Esophagus (tissue), 2 donors: Measurements from ENCODE around the gene NLE1. TPM values are rescaled to one million over a fixed set of nuclear protein-coding genes. Genes with fewer than 3 reads are reported as not detected.
A peak's percentile ranks its signal among the peaks of the same experiment; 100 is the strongest.

Experiments used
- H3K27ac ChIP-seq, 2 donors: one replicate each; pipeline ENCODE4 v1.5.1; 2013; ENCODE audit warnings: low read depth in 2 of 2, mild to moderate bottlenecking in 2 of 2, inconsistent platforms in 1 of 2, low read length in 1 of 2, moderate library complexity in 1 of 2
- H3K27me3 ChIP-seq, 2 donors: one replicate each; pipeline ENCODE4 v1.6.1; 2013; ENCODE audit warnings: low read length in 2 of 2, control low read depth in 1 of 2, mild to moderate bottlenecking in 1 of 2; ENCODE audit not compliant: insufficient read depth in 2 of 2, control insufficient read depth in 1 of 2
- H3K36me3 ChIP-seq, 2 donors: one replicate each; pipeline ENCODE4 v1.6.1; 2013; ENCODE audit warnings: low read length in 1 of 2; ENCODE audit not compliant: control insufficient read depth in 2 of 2, insufficient read depth in 2 of 2
- H3K4me1 ChIP-seq, 2 donors: one replicate each; pipeline ENCODE4 v1.6.1; 2013; ENCODE audit warnings: low read length in 1 of 2; ENCODE audit not compliant: control insufficient read depth in 2 of 2, insufficient read depth in 2 of 2
- H3K4me3 ChIP-seq, 2 donors: one replicate each; pipeline ENCODE4 v1.5.1; 2013; ENCODE audit warnings: low read length in 2 of 2, mild to moderate bottlenecking in 2 of 2, low read depth in 1 of 2, moderate library complexity in 1 of 2
- H3K9me3 ChIP-seq, 2 donors: one replicate each; pipeline ENCODE4 v1.6.1; 2013; ENCODE audit warnings: mild to moderate bottlenecking in 2 of 2, low read depth in 1 of 2, low read length in 1 of 2, moderate library complexity in 1 of 2; ENCODE audit not compliant: control insufficient read depth in 2 of 2, insufficient read depth in 1 of 2
- WGBS, 2 donors: extraction: QIAGEN DNeasy Blood & Tissue Kit; methylation state at CpG; one replicate each; pipeline ENCODE4 v1.1.7; 2013; 5-methylcytosine and 5-hydroxymethylcytosine counted together
- polyA plus RNA-seq, 2 donors: library from polyadenylated mRNA; stranded (reverse); fragments of 200-250 nt; gene quantifications; one replicate each; pipeline ENCODE4 v1.2.3, GENCODE V29; 2013
- donor health status: healthy with polysubstance abuse.
- donor health status: Bipolar disorder and iron deficiency.

Gene NLE1
- polyA plus RNA-seq, 2 donors: 3.8 to 8.7 TPM

- H3K36me3 ChIP-seq: peaks cover 19 to 50% of the 10 kb centered on the region in 2 donors
Observed at GRCh38 chr17:35132816-35133550, 9.1 kb downstream of the NLE1 start.

GRCh38 chr17:35132099-35132498 lies 10.0 kb downstream of the NLE1 start:
- no peak overlapping the region for H3K27ac ChIP-seq
- no peak overlapping the region for H3K4me3 ChIP-seq
- H3K27me3 ChIP-seq: no peaks in the 10 kb centered on the region
- H3K9me3 ChIP-seq: no peaks in the 10 kb centered on the region
- H3K4me1 ChIP-seq: peaks cover 0 to 1% of the 10 kb centered on the region in 2 donors
- H3K36me3 ChIP-seq: peaks cover 16 to 46% of the 10 kb centered on the region in 2 donors
- 69 to 78% methylated on average over 10 of the region's 10 CpGs for WGBS, 2 donors

More at GRCh38 chr17:35132816-35133550, 9.1 kb downstream of the NLE1 start:
- 93% methylated on average over 22 of the region's 22 CpGs for WGBS, 2 donors
- Histone ChIP-seq H3K4me3 (no peak overlapping the region), H3K4me1 (no peaks in the 10 kb centered on the region), H3K27me3 (no peaks in the 10 kb centered on the region), H3K9me3 (no peaks in the 10 kb centered on the region), H3K27ac (no peak overlapping the region)

GRCh38 chr17:35130392-35130791 lies 11.7 kb downstream of the NLE1 start:
- Histone ChIP-seq H3K27ac (no peak overlapping the region), H3K4me3 (no peak overlapping the region), H3K4me1 (peaks cover 0 to 2% of the 10 kb centered on the region in 2 donors), H3K36me3 (peaks cover 7 to 34% of the 10 kb centered on the region in 2 donors), H3K9me3 (no peaks in the 10 kb centered on the region), H3K27me3 (no peaks in the 10 kb centered on the region)
- WGBS, 2 donors: 95 to 100% methylated on average over 3 of the region's 3 CpGs

GRCh38 chr17:35129973-35130351 lies 12.1 kb downstream of the NLE1 start:
- Histone ChIP-seq H3K27me3 (no peaks in the 10 kb centered on the region), H3K4me1 (peaks cover 0 to 2% of the 10 kb centered on the region in 2 donors), H3K27ac (no peak overlapping the region), H3K9me3 (no peaks in the 10 kb centered on the region), H3K36me3 (peaks cover 7 to 30% of the 10 kb centered on the region in 2 donors), H3K4me3 (no peak overlapping the region)
- WGBS, 2 donors: 87 to 93% methylated on average over 5 of the region's 5 CpGs

GRCh38 chr17:35129154-35129972 lies 12.7 kb downstream of the NLE1 start:
- Histone ChIP-seq H3K27ac (no peak overlapping the region), H3K4me1 (peaks cover 0 to 2% of the 10 kb centered on the region in 2 donors), H3K36me3 (peaks cover 7 to 30% of the 10 kb centered on the region in 2 donors), H3K4me3 (no peak overlapping the region), H3K27me3 (no peaks in the 10 kb centered on the region), H3K9me3 (no peaks in the 10 kb centered on the region)
- 76 to 78% methylated on average over 11 of the region's 11 CpGs for WGBS, 2 donors

- Histone ChIP-seq H3K27ac (no peak overlapping the region), H3K4me1 (peaks cover 0 to 2% of the 10 kb centered on the region in 2 donors), H3K4me3 (no peak overlapping the region), H3K27me3 (no peaks in the 10 kb centered on the region), H3K9me3 (no peaks in the 10 kb centered on the region), H3K36me3 (peaks cover 4 to 17% of the 10 kb centered on the region in 2 donors)
- WGBS, 2 donors: 75 to 86% methylated on average over 11 of the region's 11 CpGs
Observed at GRCh38 chr17:35127751-35128514, 14.2 kb downstream of the NLE1 start.

GRCh38 chr17:35121315-35121714 lies 20.8 kb downstream of the NLE1 start, which contains the start of gene FNDC8:
FNDC8 (plus strand) TSS chr17:35121615; CDS start chr17:35121694, 79 bp downstream.
- Histone ChIP-seq H3K27ac (no peak within 1 kb of the TSS), H3K4me1 (peaks cover 3% of the 10 kb centered on the region in 2 donors), H3K9me3 (no peaks in the 10 kb centered on the region), H3K4me3 (no peak within 1 kb of the TSS), H3K36me3 (no peaks in the 10 kb centered on the region), H3K27me3 (no peaks in the 10 kb centered on the region)
- WGBS, 2 donors: 88 to 93% methylated on average over 3 of the region's 3 CpGs

GRCh38 chr17:35119370-35120165 lies 22.5 kb downstream of the NLE1 start, which contains the start of gene RAD51D:
RAD51D (minus strand) TSS chr17:35119860; CDS start chr17:35119613, 247 bp downstream.
- Histone ChIP-seq H3K4me1 (peaks cover 3% of the 10 kb centered on the region in 2 donors), H3K36me3 (no peaks in the 10 kb centered on the region), H3K27me3 (no peaks in the 10 kb centered on the region), H3K27ac (peak within 1 kb of the TSS in 1 of 2 donors; percentile 79), H3K4me3 (peak within 1 kb of the TSS; percentile 66 to 76), H3K9me3 (no peaks in the 10 kb centered on the region)
- 0% methylated on average over 69 to 72 of the region's 72 CpGs for WGBS, 2 donors
